ENCODE data around the gene UMOD.

- TF ChIP-seq CTCF (IDR thresholded peaks at IDR 0.05; ENCODE audit: insufficient read depth, low read length, poor library complexity, severe bottlenecking) (no peak), EZH2phosphoT487 (conservative IDR thresholded peaks at IDR 0.05; ENCODE audit: low read length) (no peak)
Measured at GRCh38 chr16:20336955-20337354, 15.6 kb downstream of the UMOD start.

All from SU-DHL-6 (cell line).